ENCODE results near the gene RBP4. TPM values are rescaled to one million over a fixed set of nuclear protein-coding genes. Genes with fewer than 3 reads are reported as not detected.
A peak's percentile ranks its signal among the peaks of the same experiment; 100 is the strongest.

Gene RBP4
- total and polyA plus RNA-seq, 9 of the 15 experiments (the other 6 are each of a cell fraction or from before 2014, with no cell fraction given) = 0.91 TPM; not detected in 8

DNA sequence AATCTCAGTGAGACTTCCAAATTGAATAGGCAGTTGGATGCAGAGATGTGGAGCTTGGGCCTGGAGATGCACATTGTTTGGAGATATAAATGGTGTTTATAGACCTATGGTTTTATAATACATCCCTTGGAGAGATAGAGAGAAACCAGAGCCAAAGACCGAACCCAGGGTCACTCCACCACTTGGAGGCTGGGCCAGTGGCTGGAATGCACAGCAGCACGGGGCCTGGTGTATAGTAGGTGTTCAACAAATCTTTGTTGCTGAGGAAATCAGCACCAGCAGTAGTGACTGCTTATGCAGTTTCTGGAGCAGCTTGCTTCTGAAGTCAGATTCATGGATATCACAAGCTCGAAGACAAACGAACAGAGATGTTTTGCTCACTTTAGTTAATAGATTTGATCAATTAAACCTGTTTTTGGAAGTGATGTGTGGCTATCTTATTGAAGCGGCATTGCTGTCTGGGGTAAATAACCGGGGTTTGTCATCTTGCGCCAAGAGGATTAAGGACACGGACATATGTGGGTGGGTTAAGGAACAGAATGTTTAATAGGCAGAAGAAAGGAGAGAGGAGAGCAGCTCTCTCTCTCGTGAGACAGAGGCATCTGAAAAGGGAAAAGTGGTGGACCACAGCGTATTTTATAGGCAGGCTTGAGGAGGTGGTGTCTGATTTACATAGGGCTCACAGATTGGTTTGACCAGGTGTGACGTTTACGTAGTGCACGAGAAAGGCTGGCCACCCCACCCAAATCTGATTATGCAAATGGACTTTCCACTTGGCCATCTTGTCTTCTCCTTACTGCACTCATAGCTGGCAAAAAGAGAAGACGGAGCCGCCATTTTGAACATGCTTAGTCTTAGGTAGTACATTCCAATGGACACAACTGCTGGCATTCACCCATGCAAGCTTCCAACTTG lies 11.1 kb downstream of the RBP4 start:
- ATAC-seq (peak; percentile 82), FAIRE-seq (no peak), DNase-seq (ENCODE audit: extremely low read depth in 1 of 4, low spot score in 3 of 4) (peak in 2 of 4 experiments; percentile 24 to 27)
- Histone ChIP-seq H4K20me1 (replicated peaks; ENCODE audit: control insufficient read depth, insufficient read depth, low read length) (no peaks in the 10 kb centered on the region), H2AFZ (ENCODE audit: low read depth, low read length) (peak overlapping the region; percentile 66), H3K79me2 (ENCODE audit: control insufficient read depth, insufficient read depth, low read length) (no peaks in the 10 kb centered on the region), H3K9me1 (ENCODE audit: control insufficient read depth, insufficient read depth, low read length) (no peaks in the 10 kb centered on the region), H3K27ac (ENCODE audit: extremely low read depth, low read depth, low read length) (no peak overlapping the region), H3K27me3 (ENCODE audit: control insufficient read depth in 2 of 2, insufficient read depth in 2 of 2, low read length in 2 of 2) (peaks cover 0 to 8% of the 10 kb centered on the region in 2 experiments; a peak in 3 of 5 replicates), H3K4me3 (no peak overlapping the region), H3K9ac (ENCODE audit: insufficient read depth in 1 of 2, low read depth in 2 of 2, low read length in 2 of 2) (no peak overlapping the region), H3K4me2 (ENCODE audit: insufficient read depth, low read length) (no peak overlapping the region), H3K4me1 (replicated peaks in 1 of 2; ENCODE audit: control insufficient read depth in 2 of 2, insufficient read depth in 2 of 2, low read length in 2 of 2) (no peaks in the 10 kb centered on the region; a peak in 1 of 5 replicates), H3K36me3 (ENCODE audit: control insufficient read depth, insufficient read depth, low read length) (no peaks in the 10 kb centered on the region), H3K9me3 (replicated peaks; ENCODE audit: control insufficient read depth, insufficient read depth, low read depth, low read length) (no peaks in the 10 kb centered on the region)
- no TSS peak for BruUV-seq (replicated peaks)
- ChIA-PET POLR2A (interaction anchor here (0.5 kb wide), 1 partner anchor 203 kb away, joined by 3 read pairs; no protein-coding TSS in a partner anchor), CTCF (ENCODE audit: low intra/inter-chr PET ratio) (no interaction called here)
- 11% methylated on average over 14 of the region's 15 CpGs for WGBS (ENCODE audit: insufficient coverage, low coverage, missing lambda C conversion rate)
- in situ Hi-C loops (cut with MboI) = no loop called here
- intact Hi-C loops (cut with micrococcal nuclease) = no loop called here
- TF ChIP-seq ZNF41 (CRISPR knock-in tag; conservative IDR thresholded peaks at IDR 0.05) = no peak
- peak in 2 of 3 experiments; percentile 21 to 79 for TF ChIP-seq YY1 (IDR thresholded peaks at IDR 0.05; ENCODE audit: borderline replicate concordance in 1 of 3, control insufficient read depth in 1 of 3, extremely low read depth in 1 of 3, insufficient read depth in 3 of 3, insufficient read length in 1 of 3, insufficient replicate concordance in 2 of 3, low read depth in 1 of 3, low read length in 2 of 3)

DNA sequence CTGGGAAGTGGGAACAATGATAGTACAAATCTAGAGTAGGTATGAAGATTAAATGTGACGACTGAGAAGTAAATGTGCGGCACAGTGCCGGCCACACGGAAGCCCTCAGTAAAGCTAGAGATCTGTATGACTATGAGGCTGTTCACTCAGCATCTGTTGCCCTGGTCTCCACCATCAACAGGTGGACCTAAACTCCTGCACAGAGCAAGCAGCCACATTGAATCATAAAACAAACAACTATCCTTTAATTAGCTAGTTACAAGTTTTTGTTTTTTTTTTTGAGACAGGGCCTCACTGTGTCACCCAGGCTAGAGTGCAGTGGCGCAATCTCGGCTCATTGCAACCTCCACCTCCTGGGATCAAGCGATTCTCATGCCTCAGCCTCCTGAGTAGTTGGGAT lies 16.6 kb downstream of the RBP4 start:
- no peak for DNase-seq (ENCODE audit: extremely low read depth in 1 of 4, low spot score in 3 of 4)
- BruUV-seq (replicated peaks) = no TSS peak
- 15% methylated on average over 7 of the region's 7 CpGs for WGBS (ENCODE audit: insufficient coverage, low coverage, missing lambda C conversion rate)
- Histone ChIP-seq H3K27me3 (ENCODE audit: control insufficient read depth in 2 of 2, insufficient read depth in 2 of 2, low read length in 2 of 2) (peaks cover 0 to 4% of the 10 kb centered on the region in 2 experiments; a peak in 2 of 5 replicates), H3K9me3 (replicated peaks; ENCODE audit: control insufficient read depth, insufficient read depth, low read depth, low read length) (no peaks in the 10 kb centered on the region), H3K4me1 (replicated peaks in 1 of 2; ENCODE audit: control insufficient read depth in 2 of 2, insufficient read depth in 2 of 2, low read length in 2 of 2) (no peaks in the 10 kb centered on the region; a peak in 1 of 5 replicates), H2AFZ (ENCODE audit: low read depth, low read length) (no peak overlapping the region), H3K4me2 (ENCODE audit: insufficient read depth, low read length) (no peak overlapping the region), H4K20me1 (replicated peaks; ENCODE audit: control insufficient read depth, insufficient read depth, low read length) (no peaks in the 10 kb centered on the region), H3K79me2 (ENCODE audit: control insufficient read depth, insufficient read depth, low read length) (no peaks in the 10 kb centered on the region), H3K9ac (ENCODE audit: insufficient read depth in 1 of 2, low read depth in 2 of 2, low read length in 2 of 2) (no peak overlapping the region), H3K36me3 (ENCODE audit: control insufficient read depth, insufficient read depth, low read length) (no peaks in the 10 kb centered on the region), H3K4me3 (no peak overlapping the region), H3K9me1 (ENCODE audit: control insufficient read depth, insufficient read depth, low read length) (no peaks in the 10 kb centered on the region), H3K27ac (ENCODE audit: extremely low read depth, low read depth, low read length) (no peak overlapping the region)
- in situ Hi-C loops (cut with MboI) = no loop called here
- intact Hi-C loops (cut with micrococcal nuclease) = no loop called here
- ChIA-PET CTCF (ENCODE audit: low intra/inter-chr PET ratio) (no interaction called here), POLR2A (no interaction called here)
- no peak for ATAC-seq
- no peak for TF ChIP-seq ZKSCAN8 (CRISPR knock-in tag; IDR thresholded peaks at IDR 0.05)
- TF ChIP-seq, protein P1, sequence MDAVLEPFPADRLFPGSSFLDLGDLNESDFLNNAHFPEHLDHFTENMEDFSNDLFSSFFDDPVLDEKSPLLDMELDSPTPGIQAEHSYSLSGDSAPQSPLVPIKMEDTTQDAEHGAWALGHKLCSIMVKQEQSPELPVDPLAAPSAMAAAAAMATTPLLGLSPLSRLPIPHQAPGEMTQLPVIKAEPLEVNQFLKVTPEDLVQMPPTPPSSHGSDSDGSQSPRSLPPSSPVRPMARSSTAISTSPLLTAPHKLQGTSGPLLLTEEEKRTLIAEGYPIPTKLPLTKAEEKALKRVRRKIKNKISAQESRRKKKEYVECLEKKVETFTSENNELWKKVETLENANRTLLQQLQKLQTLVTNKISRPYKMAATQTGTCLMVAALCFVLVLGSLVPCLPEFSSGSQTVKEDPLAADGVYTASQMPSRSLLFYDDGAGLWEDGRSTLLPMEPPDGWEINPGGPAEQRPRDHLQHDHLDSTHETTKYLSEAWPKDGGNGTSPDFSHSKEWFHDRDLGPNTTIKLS (IDR thresholded peaks at IDR 0.05; ENCODE audit: borderline replicate concordance, low read depth) = no peak
- TF ChIP-seq, protein P2, sequence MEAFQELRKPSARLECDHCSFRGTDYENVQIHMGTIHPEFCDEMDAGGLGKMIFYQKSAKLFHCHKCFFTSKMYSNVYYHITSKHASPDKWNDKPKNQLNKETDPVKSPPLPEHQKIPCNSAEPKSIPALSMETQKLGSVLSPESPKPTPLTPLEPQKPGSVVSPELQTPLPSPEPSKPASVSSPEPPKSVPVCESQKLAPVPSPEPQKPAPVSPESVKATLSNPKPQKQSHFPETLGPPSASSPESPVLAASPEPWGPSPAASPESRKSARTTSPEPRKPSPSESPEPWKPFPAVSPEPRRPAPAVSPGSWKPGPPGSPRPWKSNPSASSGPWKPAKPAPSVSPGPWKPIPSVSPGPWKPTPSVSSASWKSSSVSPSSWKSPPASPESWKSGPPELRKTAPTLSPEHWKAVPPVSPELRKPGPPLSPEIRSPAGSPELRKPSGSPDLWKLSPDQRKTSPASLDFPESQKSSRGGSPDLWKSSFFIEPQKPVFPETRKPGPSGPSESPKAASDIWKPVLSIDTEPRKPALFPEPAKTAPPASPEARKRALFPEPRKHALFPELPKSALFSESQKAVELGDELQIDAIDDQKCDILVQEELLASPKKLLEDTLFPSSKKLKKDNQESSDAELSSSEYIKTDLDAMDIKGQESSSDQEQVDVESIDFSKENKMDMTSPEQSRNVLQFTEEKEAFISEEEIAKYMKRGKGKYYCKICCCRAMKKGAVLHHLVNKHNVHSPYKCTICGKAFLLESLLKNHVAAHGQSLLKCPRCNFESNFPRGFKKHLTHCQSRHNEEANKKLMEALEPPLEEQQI (IDR thresholded peaks at IDR 0.05) = no peak
- TF ChIP-seq MAFG (tag; conservative IDR thresholded peaks at IDR 0.05) = no peak
- FAIRE-seq = no peak
